Gastrocnemius medialis (tissue), 4 donors: Measurements from ENCODE around the gene DENND6B.

Experiments used
- CTCF ChIP-seq, 5 experiments: fragments of 450-650 bp in 3 of 5; fragments of 200-600 bp in 2 of 5; sonication (generic) in 2 of 5; IDR thresholded peaks in 4 of 5; conservative IDR thresholded peaks in 1 of 5; 1 replicate in 4 of 5; 2 replicates in 1 of 5; pipeline ENCODE4 v1.5.1; 2016 to 2019; ENCODE audit warnings: antibody characterized with exemption in 5 of 5, mild to moderate bottlenecking in 3 of 5, moderate library complexity in 3 of 5
- POLR2A ChIP-seq, 2 donors: fragments of 450-650 bp; IDR thresholded peaks; one replicate each; pipeline ENCODE4 v1.6.1; 2017; ENCODE audit warnings: antibody characterized with exemption in 2 of 2, mild to moderate bottlenecking in 2 of 2, moderate library complexity in 2 of 2

DNA sequence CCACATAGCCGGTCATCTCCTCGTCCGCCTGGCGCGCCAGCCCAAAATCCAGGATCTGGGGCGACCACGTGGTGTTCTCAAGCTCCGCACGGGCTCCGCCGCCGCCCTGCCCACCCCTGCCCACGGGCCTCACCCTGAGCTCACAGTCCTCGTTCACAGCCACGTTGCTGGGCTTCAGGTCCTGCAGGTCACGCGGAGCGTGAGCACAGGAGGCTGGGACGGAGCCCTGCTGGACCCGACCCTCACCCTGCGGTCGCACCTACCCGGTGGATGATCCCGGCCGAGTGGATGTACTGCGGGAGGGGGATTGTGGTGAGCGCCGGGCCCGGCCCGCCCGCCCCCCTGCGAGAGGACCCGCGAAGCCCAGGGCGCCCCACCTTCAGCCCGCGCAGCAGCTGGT is 59.8 kb downstream of the DENND6B start:
- TF ChIP-seq CTCF (IDR thresholded peaks at IDR 0.05 in 4 of 5, conservative IDR thresholded peaks at IDR 0.05 in 1 of 5) (no peak), POLR2A (IDR thresholded peaks at IDR 0.05) (no peak)
